HG03039 (cell line): Measurements from ENCODE around the gene MPZL1.
"Not testable (repeated sequence)": the region's sequence is repeated elsewhere in the genome, so short reads cannot be mapped to it uniquely, and the experiment has no call there.

Source experiments
- ATAC-seq: cut with Tn5 transposase; IDR thresholded peaks from one replicate; pipeline ENCODE4 v1.9.1; 2021; ENCODE audit warnings: mild to moderate bottlenecking, moderate library complexity; ENCODE audit not compliant: unreplicated experiment

The MPZL1 gene

GRCh38 chr1:167718914-167719691 is 2.7 kb upstream of the MPZL1 start:
- no peak for ATAC-seq

GRCh38 chr1:167719715-167720421 is 1.9 kb upstream of the MPZL1 start:
- not testable (repeated sequence) for ATAC-seq

GRCh38 chr1:167720965-167721616 is 691 bp upstream of the MPZL1 start:
- no peak for ATAC-seq

- peak; percentile 28 for ATAC-seq
Observed at GRCh38 chr1:167722152-167722869, 529 bp downstream of the MPZL1 start.

- ATAC-seq, result no peak
Observed at GRCh38 chr1:167722870-167723251, 1.1 kb downstream of the MPZL1 start.

- ATAC-seq, result no peak
Observed at GRCh38 chr1:167723707-167724323, 2.0 kb downstream of the MPZL1 start.

- ATAC-seq, result no peak
Observed at GRCh38 chr1:167726008-167726407, 4.2 kb downstream of the MPZL1 start.

GRCh38 chr1:167728818-167729410 is 7.1 kb downstream of the MPZL1 start:
- ATAC-seq, result no peak

- no peak for ATAC-seq
Observed at GRCh38 chr1:167734227-167734626, 12.4 kb downstream of the MPZL1 start.

- no peak for ATAC-seq
Observed at GRCh38 chr1:167734841-167735240, 13.1 kb downstream of the MPZL1 start.

- no peak for ATAC-seq
Observed at GRCh38 chr1:167737169-167737568, 15.4 kb downstream of the MPZL1 start.

GRCh38 chr1:167738158-167738557 is 16.4 kb downstream of the MPZL1 start:
- no peak for ATAC-seq

GRCh38 chr1:167739752-167740151 is 18.0 kb downstream of the MPZL1 start:
- ATAC-seq, result no peak

GRCh38 chr1:167741103-167741502 is 19.3 kb downstream of the MPZL1 start:
- not testable (repeated sequence) for ATAC-seq

GRCh38 chr1:167742392-167743057 is 20.7 kb downstream of the MPZL1 start:
- not testable (repeated sequence) for ATAC-seq

- ATAC-seq, result no peak
Observed at GRCh38 chr1:167744901-167745300, 23.1 kb downstream of the MPZL1 start.

- ATAC-seq, result no peak
Observed at GRCh38 chr1:167746013-167746672, 24.4 kb downstream of the MPZL1 start.

- ATAC-seq, result no peak
Observed at GRCh38 chr1:167746988-167747655, 25.3 kb downstream of the MPZL1 start.

GRCh38 chr1:167747988-167748387 is 26.2 kb downstream of the MPZL1 start:
- ATAC-seq, result no peak
